ENCODE data around the gene ZNF132.
"Not testable (repeated sequence)": the region's sequence is repeated elsewhere in the genome, so short reads cannot be mapped to it uniquely, and the experiment has no call there.

The ZNF132 gene

GRCh38 chr19:58439576-58440554, at the start of gene ZNF132:
TSS of gene ZNF132 (minus strand) at chr19:58440153. CDS start at chr19:58439821, 332 bp downstream.
- peak; percentile 97 for DNase-seq

GRCh38 chr19:58484349-58484748, 44.4 kb upstream of the ZNF132 start:
- not testable (repeated sequence) for DNase-seq

- DNase-seq = no peak
These were observed 43.8 kb upstream of the ZNF132 start for GRCh38 chr19:58483776-58484175.

- no peak for DNase-seq
These were observed 42.4 kb upstream of the ZNF132 start for GRCh38 chr19:58482372-58482771.

GRCh38 chr19:58480831-58481230, 40.9 kb upstream of the ZNF132 start:
- DNase-seq = no peak

- no peak for DNase-seq
These were observed 40.5 kb upstream of the ZNF132 start for GRCh38 chr19:58480481-58480830.

GRCh38 chr19:58479736-58480480, 40.0 kb upstream of the ZNF132 start:
- DNase-seq = no peak

- no peak for DNase-seq
These were observed 39.4 kb upstream of the ZNF132 start for GRCh38 chr19:58479303-58479702.

GRCh38 chr19:58477871-58478270, 37.9 kb upstream of the ZNF132 start:
- no peak for DNase-seq

- no peak for DNase-seq
These were observed 37.2 kb upstream of the ZNF132 start for GRCh38 chr19:58477130-58477529.

GRCh38 chr19:58476498-58477015, 36.6 kb upstream of the ZNF132 start:
- no peak for DNase-seq

GRCh38 chr19:58475714-58476497, 36.0 kb upstream of the ZNF132 start, which contains the start of gene ZNF446:
TSS of gene ZNF446 (plus strand) at chr19:58476352. CDS start at chr19:58477219, 867 bp downstream.
- peak; percentile 96 for DNase-seq

GRCh38 chr19:58474997-58475713, 35.2 kb upstream of the ZNF132 start:
- DNase-seq = no peak

- DNase-seq = peak; percentile 78
These were observed 34.5 kb upstream of the ZNF132 start for GRCh38 chr19:58474291-58474996.

- DNase-seq = no peak
These were observed 33.8 kb upstream of the ZNF132 start for GRCh38 chr19:58473775-58474174.

GRCh38 chr19:58471736-58472135, 31.8 kb upstream of the ZNF132 start:
- no peak for DNase-seq

- not testable (repeated sequence) for DNase-seq
These were observed 31.0 kb upstream of the ZNF132 start for GRCh38 chr19:58470837-58471543.

- DNase-seq = no peak
These were observed 29.5 kb upstream of the ZNF132 start for GRCh38 chr19:58469241-58470013.

- no peak for DNase-seq
These were observed 28.4 kb upstream of the ZNF132 start for GRCh38 chr19:58468216-58468839.
